Activated naive CD4-positive, alpha-beta T cell (primary cell): Measurements from ENCODE around the gene RAB26.

Source experiments
- DNase-seq, 4 experiments: peaks; one replicate each; lab custom pipeline; 2025; lab: John Stamatoyannopoulos, UW

The RAB26 gene

DNA sequence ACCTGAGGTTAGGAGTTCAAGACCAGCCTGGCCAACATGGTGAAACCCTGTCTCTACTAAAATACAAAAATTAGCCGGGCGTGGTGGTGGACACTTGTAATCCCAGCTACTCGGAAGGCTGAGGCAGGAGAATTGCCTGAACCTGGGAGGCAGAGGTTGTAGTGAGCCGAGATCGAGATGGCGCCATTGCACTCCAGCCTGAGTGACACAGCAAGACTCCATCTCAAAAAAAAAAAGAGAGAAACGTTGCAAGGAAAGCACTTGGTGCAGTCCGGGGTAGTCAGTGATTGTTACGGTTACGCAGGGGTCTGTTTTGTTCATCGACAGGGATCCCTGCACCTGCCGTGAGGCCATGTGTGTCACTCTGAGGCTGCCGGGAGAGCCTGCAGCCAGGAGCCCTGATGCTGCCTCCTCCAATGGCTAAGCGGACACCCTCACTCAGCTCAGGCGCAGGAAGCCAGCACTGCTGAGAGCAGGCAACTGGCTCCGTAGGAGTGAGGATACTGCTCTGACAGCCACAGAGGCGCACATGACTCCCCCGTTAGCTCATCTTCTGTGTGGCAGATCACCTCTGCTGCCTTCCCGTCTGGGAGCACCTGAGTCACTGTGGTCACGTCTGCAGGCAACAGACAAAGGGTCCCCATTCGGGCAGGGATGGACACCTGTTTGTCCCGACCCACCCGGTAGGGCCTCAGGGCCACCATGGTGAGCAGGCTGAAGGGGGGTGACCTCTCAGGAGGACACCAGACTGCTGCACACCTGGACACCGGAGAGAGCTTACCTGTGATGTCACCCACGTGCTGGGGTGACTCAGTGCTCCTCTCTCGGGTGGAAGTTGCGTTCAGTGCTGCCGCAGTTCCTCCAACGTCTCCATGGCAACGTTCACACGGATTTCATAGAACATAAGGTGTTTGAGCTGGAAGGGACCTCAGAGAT is 5.2 kb upstream of the RAB26 start:
- DNase-seq = no peak

DNA sequence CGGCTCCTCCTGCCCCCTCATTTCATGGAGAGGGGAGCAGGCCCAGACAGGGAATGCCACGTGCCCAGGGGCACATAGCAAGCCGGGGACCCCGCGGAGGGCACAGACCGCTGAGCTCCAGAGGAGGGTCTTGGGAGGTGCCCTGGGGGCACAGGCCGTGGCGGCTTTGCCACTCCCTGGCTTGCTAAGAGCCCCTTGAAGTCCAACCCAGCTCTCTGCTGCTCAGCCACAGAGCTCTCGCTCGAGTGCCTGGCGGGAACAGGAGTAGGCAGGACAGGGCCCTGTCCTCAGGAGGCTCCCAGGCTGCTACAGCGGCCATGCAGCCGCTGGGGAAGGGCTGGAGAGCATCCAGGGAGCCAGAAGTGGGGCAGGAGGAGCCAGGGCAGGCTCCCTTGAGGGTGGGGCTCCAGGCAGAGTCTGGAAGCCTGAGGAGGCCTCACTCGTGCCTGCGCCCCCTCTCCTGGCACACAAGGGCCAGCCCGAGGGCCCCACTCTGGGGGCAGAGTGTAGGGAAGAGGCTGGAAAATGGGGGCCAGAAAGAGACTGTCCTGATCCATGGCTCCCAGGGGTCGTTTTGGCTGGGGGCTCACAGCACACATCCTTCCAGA is 4.4 kb upstream of the RAB26 start:
- no peak for DNase-seq

DNA sequence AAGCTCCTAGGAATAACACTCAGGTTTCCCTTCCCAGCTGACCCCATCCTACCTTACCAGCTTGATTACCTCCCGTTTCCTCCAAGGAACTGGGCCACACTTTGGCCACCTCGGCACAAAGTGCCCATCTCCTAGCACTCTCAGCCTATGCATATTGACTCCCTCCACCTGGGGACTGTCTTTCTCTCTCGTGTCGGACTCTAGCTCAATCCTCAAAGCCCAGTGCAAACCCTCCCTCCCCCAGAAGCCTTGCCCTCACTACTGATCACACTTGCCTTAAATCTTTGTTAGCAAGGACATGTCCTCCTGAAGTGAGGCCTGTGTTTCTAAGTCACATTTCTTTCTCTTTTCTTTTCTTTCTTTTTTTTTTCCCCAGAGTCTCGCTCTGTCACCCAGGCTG is 2.6 kb upstream of the RAB26 start:
- DNase-seq = no peak

DNA sequence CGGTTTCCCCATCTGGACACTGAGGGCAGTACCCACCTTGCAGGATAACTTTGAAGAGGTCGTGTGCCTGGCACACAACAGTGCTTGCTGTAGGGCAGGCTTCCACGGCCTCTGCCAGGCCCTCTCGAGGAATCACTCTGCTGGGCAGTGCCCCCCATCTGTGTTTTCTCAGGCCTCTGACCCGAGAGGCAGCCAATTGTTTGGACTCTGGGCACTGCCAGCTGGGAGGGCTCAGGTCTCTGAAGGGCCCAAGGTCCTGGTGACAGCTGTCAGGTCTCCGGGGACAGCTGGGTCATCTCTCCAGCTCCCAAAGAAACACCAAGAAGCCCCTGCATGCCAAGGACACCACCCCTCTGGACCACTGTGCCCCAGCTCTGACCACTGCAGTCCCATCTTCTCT is 1.0 kb upstream of the RAB26 start:
- no peak for DNase-seq

DNA sequence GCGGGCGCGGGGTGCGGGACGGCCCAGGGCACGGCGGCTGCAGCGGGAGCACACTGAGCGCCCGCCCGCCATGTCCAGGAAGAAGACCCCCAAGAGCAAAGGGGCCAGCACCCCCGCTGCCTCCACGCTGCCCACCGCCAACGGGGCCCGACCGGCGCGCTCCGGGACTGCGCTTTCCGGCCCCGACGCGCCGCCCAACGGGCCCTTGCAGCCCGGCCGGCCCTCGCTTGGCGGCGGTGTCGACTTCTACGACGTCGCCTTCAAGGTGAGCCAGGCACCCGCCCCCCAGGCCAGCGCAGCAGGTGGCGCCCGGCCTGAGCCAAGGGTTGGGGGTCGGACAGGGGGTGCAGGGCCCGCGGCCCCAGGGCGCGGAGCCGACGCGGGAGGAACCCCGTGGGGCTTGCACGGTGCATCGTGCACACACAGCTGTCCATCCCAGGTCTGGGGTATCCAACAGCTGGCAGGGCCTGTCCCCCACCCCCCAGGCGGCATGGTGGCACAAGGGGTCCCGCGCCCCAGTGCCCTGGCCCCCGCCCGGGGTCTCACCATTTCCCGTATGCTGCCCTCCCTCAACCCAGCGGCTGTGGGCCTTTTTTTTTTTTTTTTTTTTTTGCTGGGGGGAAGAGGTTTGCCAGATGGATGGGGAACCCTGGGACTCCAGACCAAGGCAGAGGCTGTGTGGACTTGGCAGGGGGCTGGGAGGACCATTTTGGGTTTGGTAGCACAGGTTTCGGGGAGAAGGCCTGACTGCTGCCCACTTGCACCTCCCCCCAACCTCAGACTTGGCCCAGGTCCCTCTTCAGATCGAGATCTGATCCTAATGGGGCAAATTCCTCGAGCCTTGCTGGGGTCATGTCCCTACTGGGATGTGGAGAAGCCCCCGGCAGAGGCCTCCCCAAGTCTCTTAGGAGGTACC is 547 bp downstream of the RAB26 start:
- peak in 1 of 4 experiments; percentile 7 for DNase-seq

DNA sequence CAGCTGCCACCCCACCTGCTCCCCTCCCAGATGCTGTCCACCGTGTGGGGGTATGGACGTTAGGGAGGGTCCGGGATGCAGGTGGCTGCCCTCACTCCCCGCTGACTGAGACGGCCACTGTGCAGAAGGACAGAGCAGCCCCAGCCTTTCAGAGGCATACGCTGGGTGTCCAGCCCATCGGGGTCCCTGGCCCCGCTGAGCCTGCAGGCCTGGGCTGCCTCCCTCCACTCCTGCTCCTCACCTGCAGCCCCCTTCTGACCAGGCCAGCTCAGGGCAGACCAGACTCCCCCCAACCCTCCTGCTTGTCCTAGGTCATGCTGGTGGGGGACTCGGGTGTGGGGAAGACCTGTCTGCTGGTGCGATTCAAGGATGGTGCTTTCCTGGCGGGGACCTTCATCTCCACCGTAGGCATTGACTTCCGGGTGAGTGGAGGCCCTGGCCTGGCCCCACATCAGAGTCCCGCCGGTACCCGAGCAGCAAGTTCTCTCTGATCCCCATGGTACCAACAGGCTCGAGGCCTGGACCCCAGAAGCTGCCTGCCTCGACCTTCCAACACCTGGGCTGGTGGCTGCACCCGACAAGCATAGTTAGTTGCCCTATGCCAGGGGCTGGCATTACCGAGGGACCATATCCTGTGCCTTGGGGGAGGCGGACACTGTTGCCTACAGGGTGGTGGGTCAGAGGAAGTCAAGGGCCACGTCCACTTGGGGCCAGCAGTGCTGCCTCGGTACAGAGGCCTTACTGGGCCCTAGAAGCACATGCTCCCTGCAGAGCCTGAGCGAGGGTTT is 1.4 kb downstream of the RAB26 start:
- no peak for DNase-seq

DNA sequence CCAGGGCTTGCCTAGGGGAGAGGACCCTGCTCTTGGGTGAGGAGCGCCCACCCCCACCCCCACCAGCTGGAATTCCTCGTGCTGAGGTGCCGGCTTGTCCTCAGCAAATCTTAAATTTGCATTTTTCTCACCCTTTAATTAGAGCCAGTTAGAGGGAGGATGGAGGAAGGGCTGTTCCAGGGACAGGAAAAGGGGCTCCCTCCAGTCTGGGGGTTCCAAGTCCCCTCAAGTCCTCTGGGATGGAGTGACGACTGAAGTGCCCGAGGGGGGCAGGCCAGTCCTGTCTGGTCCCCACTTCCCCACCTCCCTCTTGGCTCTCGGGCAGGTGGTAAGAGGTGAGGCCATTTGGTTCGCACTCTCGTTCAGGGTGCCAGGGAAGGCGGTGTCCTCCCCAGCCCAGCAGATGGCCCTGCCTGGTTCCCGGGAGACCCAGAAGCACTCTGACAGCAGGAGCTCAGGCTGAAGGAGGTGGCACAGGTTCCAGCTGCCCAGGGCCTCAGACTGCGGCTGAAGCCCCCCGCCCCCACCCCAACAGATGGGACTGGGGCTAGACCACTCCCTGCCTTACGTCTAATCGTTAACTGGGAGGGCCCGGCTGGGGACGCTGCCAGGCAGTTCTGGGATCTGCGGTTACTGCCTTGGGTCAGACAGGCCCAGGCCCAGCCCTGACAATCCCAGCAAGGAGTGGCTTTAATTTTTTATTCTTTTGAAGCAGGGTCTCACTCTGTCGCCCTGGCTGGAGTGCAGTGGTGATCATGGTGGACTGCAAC is 2.2 kb downstream of the RAB26 start:
- no peak for DNase-seq

DNA sequence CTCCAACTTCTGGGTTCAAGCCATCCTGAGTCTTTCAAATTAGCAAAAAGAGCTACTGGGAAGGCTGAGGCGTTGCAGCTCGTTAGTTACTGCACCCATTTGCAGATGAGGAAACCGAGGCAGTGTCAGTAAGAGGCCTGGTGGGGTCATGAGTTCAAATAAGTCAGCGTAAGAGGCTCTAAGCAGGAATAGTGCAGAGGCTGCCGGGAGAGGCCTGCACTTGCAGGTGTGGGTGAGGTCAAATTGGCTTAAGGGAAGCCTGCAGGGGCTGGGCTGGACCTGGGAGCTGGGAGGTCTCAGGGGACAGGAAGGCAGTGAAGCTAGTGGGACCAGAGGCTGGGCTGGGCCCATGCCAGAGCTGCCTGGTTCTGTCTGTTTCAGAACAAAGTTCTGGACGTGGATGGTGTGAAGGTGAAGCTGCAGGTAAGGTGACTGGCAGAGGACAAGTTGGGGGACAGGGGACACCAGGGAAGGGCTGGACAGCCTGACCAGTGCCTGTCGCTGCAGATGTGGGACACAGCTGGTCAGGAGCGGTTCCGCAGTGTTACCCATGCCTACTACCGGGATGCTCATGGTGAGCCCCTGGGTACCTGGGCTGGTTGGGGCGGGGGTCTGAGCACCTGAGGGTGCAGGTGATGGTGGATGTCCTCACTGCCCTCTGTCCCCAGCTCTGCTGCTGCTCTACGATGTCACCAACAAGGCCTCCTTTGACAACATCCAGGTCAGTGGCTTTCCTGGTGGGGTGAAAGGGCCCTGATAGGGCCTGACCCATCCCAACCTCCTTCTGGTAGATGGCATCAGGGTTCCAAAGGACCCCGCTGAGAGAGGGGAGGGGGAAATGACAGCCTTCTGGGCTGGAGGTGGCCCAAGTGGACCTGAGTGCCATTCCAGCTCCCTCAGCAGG is 3.0 kb downstream of the RAB26 start:
- DNase-seq = no peak

DNA sequence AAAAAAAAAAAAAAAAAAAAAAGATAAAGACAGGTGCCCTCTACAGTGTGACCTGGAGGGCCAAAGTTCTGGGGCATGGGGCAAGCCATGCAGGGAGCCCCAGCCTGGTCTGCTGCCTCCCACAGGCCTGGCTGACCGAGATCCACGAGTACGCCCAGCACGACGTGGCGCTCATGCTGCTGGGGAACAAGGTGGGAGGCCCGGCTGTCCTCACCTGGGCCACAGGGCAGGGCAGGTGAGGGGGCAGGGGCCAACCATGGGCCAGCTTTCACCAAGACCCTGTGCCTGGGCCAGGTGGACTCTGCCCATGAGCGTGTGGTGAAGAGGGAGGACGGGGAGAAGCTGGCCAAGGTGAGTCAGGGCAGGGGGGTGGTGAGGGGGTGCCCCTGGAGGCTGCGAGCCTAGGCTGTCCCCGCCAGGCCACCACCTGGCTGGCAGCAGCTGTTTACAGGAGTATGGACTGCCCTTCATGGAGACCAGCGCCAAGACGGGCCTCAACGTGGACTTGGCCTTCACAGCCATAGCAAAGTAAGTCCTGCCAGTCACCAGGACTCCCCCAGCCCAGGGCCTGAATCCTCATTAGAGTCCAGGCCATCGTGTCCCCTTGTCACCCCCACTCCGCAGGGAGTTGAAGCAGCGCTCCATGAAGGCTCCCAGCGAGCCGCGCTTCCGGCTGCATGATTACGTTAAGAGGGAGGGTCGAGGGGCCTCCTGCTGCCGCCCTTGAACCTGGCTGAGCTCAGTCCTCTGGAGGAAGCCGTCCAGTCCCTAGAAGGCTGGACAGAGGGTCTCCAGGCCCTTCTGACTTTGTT is 4.5 kb downstream of the RAB26 start:
- no peak for DNase-seq

DNA sequence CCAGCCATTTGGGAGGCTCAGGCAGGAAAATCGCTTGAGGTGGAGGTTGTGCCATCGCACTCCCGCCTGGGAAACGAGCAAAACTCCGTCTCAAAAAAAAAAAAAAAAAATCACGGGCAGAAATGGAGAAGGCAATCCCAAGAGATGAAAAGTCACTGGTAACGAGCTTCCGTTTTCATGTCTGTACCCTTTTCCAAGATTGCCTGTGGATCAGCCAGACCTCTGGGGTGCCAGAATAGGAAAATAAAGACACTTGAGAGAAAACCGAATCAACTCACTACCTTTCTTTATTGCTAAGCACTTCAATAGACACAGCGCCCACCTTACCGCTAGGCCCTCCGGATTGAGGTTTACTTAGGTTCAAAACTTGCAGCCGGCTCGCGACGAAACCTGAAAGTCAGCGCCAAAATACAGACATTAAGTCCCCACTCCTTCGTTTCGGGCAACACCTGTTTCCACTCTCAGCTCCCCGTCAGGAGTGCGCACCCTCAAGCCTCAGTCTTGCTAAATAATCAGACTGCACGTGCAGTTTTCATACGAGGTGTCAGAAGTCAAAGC is 6.2 kb downstream of the RAB26 start:
- DNase-seq = peak in 1 of 4 experiments; percentile 40

DNA sequence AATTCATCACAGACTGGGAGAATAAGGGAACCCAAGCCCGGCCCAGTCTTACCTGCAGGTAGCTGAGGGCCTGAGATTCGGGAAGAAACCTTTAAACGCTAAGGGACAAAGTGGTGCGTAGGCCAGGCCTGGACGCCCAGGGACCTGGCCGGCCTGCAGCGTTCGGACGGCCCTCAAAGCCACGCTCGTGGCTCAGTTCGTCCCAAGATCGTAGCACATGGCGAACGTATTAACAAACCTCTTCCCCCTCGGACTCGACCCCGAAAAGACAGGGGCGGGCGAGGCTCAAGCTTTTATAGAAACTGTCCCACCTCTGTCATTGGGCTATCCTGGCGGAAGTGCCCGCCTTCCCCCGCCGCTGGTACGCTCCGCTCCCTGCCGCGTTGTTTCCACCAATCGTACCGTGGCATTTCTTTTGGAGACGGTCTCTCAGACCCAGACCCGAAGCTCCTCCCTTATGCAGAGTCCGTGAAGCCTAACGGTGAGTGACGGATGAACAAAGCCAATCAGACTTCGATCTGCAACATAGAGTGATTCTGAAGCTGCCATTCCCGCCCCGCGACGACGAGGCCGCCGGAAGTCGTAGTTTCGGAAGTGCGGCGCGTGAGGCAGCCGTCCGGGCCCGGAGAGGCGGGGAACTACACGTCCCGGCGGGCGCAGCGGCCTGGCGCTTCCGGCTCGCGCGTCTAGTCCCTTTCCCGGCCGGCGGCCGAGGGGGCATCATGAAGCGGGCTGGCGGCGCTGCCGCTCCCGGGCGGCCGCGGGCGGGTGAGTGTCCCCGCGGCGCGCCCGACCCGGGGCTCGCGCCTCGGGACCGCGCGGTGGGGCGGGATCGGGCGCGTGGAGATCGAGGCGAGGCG is 6.9 kb downstream of the RAB26 start, which contains the start of gene TRAF7:
Gene TRAF7 (plus strand): TSS at position 692 of the 860 bp plus-strand sequence. CDS start 8,139 bp downstream, outside the sequence.
- DNase-seq = peak; percentile 97 to 99 (median 98)

DNA sequence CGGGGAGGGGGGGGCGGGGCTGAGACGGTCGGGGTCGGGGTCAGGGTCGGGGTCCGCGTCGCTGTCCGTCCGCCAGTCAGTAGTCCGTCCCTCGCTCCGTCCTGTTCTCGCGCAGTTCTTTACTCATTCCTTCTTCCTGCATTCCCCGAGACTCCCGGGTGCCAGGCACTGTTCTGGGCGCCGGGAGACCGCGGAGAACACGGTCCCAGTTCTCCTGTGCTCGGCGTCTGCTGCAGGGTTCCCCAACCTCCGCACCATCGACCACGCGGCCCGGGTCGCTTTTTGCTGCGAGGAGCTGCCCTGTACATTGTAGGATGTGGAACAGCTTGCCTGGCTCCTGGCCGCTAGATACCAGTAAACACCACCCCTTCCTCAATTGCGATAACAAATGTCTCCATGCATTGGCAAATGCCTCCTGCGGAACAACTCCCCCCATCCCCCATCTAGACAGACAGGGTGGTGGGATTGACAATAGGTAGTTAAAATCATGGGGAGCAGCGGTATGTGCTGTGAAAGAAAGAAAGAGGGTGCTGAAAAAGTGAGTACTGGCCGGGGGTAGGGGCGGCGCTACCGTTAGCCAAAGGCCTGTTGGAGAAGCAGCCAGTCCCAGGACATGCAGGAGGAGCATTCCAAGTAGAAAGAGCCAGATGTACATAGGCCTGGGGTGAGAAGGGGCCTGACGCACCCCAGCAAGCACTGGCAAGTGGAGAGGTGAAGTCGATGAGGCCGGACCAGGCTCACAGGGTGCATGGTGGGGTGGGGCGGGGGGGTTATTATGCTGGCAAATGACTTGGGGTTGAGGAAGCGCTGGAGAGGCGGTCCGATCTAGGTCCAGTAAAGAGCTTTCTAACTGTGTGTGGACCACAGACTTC is 7.8 kb downstream of the RAB26 start:
- peak in 1 of 4 experiments; percentile 16 for DNase-seq

DNA sequence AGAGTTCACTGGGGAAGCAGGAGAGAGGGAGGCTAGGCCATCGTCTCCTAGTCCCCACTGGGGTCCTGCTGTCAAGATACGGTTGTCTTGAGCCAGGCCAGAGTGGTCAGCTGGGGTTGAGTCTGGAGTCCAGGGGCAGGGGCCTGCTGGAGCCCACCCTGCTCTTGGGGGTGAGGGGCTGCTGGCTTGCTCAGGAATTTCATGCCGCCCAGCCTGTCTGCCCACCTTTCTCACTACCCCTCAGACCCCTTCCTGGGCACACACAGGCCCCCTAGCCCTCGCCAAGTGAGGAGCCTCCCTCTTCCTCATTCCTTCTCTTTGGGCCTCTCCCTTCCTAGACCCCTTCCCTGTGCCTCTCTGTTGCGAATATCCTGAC is 8.4 kb downstream of the RAB26 start:
- DNase-seq = no peak

DNA sequence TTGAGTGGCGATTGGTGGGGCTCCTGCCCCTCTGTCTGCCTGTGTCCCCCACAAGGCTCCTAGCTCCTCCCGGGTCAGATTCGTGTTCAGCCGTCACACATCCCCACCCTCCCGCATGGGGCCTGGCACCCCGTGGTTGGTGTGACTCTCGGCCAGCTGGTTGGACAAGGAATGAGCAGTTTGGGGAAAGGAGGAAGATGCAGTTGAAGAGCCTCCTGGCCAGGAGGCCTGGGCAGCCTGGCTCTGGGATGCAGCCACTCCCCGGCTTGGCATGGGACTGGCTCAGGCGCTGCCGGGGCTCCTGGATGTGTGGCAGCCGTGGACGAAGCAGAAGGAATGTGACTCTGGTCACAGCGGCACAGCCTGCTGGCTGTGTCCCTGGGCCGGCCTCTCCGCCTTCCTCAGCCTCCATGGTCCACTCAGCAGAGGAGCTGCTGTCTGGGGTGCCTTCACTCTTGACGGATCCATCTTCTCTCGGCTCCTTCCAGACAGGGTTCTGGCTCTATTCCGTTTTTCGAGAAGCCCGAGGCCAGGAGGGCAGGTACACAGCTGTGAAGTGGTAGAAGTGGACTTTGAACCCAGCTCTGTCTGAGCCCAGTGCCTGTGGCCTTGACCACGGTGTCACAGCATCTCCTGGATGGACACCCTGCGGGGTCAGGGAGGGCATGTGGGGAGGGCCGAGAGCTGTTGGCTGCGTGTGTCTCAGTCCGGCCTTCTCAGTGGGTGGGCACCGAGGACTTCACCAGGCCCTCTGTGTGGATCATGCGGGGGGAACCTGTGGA is 9.2 kb downstream of the RAB26 start:
- DNase-seq = no peak

DNA sequence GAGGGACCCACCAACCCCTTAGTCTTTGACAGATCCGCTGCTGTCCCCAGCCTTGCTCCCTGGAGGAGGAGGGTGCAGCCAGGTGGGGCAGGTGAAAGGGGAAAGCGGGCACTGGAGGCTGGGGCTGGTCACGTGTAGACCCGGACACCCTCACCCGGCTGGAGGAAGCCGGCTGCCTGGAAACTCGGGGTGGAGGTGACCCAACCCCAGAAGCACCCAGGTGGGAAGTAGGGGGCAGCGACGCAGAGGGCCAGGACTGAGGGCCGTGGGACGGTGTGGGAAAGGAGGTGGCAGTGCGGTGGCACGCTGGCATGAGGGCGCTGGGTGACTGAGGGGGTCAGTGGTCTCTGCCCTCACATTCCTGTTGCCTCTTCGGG is 9.8 kb downstream of the RAB26 start:
- DNase-seq = no peak
